ENCODE results near the gene UBE2I. TPM values are rescaled to one million over a fixed set of nuclear protein-coding genes. Genes with fewer than 3 reads are reported as not detected.

Gene UBE2I
- total RNA-seq, 1 experiment from 2014 or later, result 71.3 TPM

GRCh38 chr16:1348441-1348840 lies 39.0 kb downstream of the UBE2I start:
- TF ChIP-seq CTCF (conservative IDR thresholded peaks at IDR 0.05; ENCODE audit: low read depth, low read length) (no peak), EZH2phosphoT487 (IDR thresholded peaks at IDR 0.05; ENCODE audit: borderline replicate concordance, low read length) (no peak), EZH2 (IDR thresholded peaks at IDR 0.05; ENCODE audit: low read length, unreplicated experiment) (no peak)
- ATAC-seq (no peak), DNase-seq (no peak)
- POLR2A ChIA-PET (ENCODE audit: unreplicated experiment), result no interaction called here
- intact Hi-C loops (cut with micrococcal nuclease), result no loop called here
- no peak overlapping the region for H3K4me2 ChIP-seq (ENCODE audit: low read length)
- no peak overlapping the region for H2AFZ ChIP-seq (ENCODE audit: low read length)
- H4K20me1 ChIP-seq (ENCODE audit: low read length), result no peaks in the 10 kb centered on the region
- no peaks in the 10 kb centered on the region; the same call in 1 of the 2 replicates for H3K4me1 ChIP-seq (ENCODE audit: insufficient read depth, low read length)
- H3K79me2 ChIP-seq (ENCODE audit: low read length), result peaks cover 28% of the 10 kb centered on the region
- no peaks in the 10 kb centered on the region for H3K9me2 ChIP-seq (replicated peaks; ENCODE audit: low read length)
- no peak overlapping the region for H3K4me3 ChIP-seq (ENCODE audit: low read length)
- no peaks in the 10 kb centered on the region for H3K9me3 ChIP-seq (ENCODE audit: low read length)
- no peaks in the 10 kb centered on the region for H3K27me3 ChIP-seq (ENCODE audit: low read length)
- H3K36me3 ChIP-seq (ENCODE audit: low read depth, low read length), result no peaks in the 10 kb centered on the region
- CTCF ChIA-PET, result no interaction called here
- no peak overlapping the region for H3K9ac ChIP-seq (ENCODE audit: low read length)
- H3F3A ChIP-seq (ENCODE audit: low read length, unreplicated experiment), result no peaks in the 10 kb centered on the region
- no TSS peak for BruUV-seq (replicated peaks)
- H3K27ac ChIP-seq (ENCODE audit: low read length), result no peak overlapping the region

DNA sequence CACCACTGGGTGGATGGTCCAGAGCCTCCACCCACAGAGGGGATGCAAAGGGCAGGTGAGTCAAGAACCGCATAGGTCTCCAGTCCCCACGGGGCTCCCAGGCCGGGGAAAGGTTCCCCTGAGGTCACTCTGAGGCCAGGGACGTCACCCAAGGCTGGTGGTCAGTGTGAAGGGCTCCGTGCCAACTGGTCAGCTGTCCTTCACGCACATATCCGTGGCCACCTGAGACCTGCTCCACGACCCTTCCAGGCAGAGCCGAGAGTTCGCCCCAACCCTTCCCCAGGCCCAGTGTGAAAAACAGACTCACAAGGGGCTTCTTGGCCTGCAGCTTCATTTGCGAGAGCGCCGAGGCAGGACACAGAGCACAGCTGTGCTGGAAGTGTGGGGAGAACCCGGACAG lies 39.5 kb downstream of the UBE2I start:
- peaks cover 33% of the 10 kb centered on the region for H3K79me2 ChIP-seq (ENCODE audit: low read length)
- no peak overlapping the region for H3K4me3 ChIP-seq (ENCODE audit: low read length)
- no peak overlapping the region for H3K9ac ChIP-seq (ENCODE audit: low read length)
- no peaks in the 10 kb centered on the region for H3K36me3 ChIP-seq (ENCODE audit: low read depth, low read length)
- H3K27ac ChIP-seq (ENCODE audit: low read length), result no peak overlapping the region
- no peak for DNase-seq
- no peak overlapping the region for H3K4me2 ChIP-seq (ENCODE audit: low read length)
- intact Hi-C loops (cut with micrococcal nuclease), result no loop called here
- no peak for ATAC-seq
- H3K4me1 ChIP-seq (ENCODE audit: insufficient read depth, low read length), result no peaks in the 10 kb centered on the region; the same call in 1 of the 2 replicates
- H3K9me3 ChIP-seq (ENCODE audit: low read length), result no peaks in the 10 kb centered on the region
- H3F3A ChIP-seq (ENCODE audit: low read length, unreplicated experiment), result no peaks in the 10 kb centered on the region
- no peaks in the 10 kb centered on the region for H4K20me1 ChIP-seq (ENCODE audit: low read length)
- BruUV-seq (replicated peaks), result no TSS peak
- TF ChIP-seq EZH2 (IDR thresholded peaks at IDR 0.05; ENCODE audit: low read length, unreplicated experiment), result no peak
- no peak for TF ChIP-seq EZH2phosphoT487 (IDR thresholded peaks at IDR 0.05; ENCODE audit: borderline replicate concordance, low read length)
- no peak for TF ChIP-seq CTCF (conservative IDR thresholded peaks at IDR 0.05; ENCODE audit: low read depth, low read length)
- H3K9me2 ChIP-seq (replicated peaks; ENCODE audit: low read length), result no peaks in the 10 kb centered on the region
- no peaks in the 10 kb centered on the region for H3K27me3 ChIP-seq (ENCODE audit: low read length)
- no peak overlapping the region for H2AFZ ChIP-seq (ENCODE audit: low read length)
- ChIA-PET POLR2A (ENCODE audit: unreplicated experiment) (no interaction called here), CTCF (interaction anchor here (0.6 kb wide), 1 partner anchor 18 kb away, joined by 3 read pairs; no protein-coding TSS in a partner anchor)

- no peaks in the 10 kb centered on the region for H3K36me3 ChIP-seq (ENCODE audit: low read depth, low read length)
- no peak overlapping the region for H2AFZ ChIP-seq (ENCODE audit: low read length)
- intact Hi-C loops (cut with micrococcal nuclease), result no loop called here
- no peak overlapping the region for H3K9ac ChIP-seq (ENCODE audit: low read length)
- TF ChIP-seq EZH2phosphoT487 (IDR thresholded peaks at IDR 0.05; ENCODE audit: borderline replicate concordance, low read length) (no peak), EZH2 (IDR thresholded peaks at IDR 0.05; ENCODE audit: low read length, unreplicated experiment) (no peak), CTCF (conservative IDR thresholded peaks at IDR 0.05; ENCODE audit: low read depth, low read length) (no peak)
- ATAC-seq, result no peak
- CTCF ChIA-PET, result interaction anchor here (0.6 kb wide), 1 partner anchor 18 kb away, joined by 3 read pairs; no protein-coding TSS in a partner anchor
- no TSS peak for BruUV-seq (replicated peaks)
- DNase-seq, result no peak
- no peak overlapping the region for H3K4me2 ChIP-seq (ENCODE audit: low read length)
- H3K79me2 ChIP-seq (ENCODE audit: low read length), result peaks cover 36% of the 10 kb centered on the region
- H3K27ac ChIP-seq (ENCODE audit: low read length), result no peak overlapping the region
- no peaks in the 10 kb centered on the region for H3K27me3 ChIP-seq (ENCODE audit: low read length)
- no peaks in the 10 kb centered on the region; the same call in 1 of the 2 replicates for H3K4me1 ChIP-seq (ENCODE audit: insufficient read depth, low read length)
- H3K4me3 ChIP-seq (ENCODE audit: low read length), result no peak overlapping the region
- no peaks in the 10 kb centered on the region for H4K20me1 ChIP-seq (ENCODE audit: low read length)
- H3K9me2 ChIP-seq (replicated peaks; ENCODE audit: low read length), result no peaks in the 10 kb centered on the region
- POLR2A ChIA-PET (ENCODE audit: unreplicated experiment), result no interaction called here
- no peaks in the 10 kb centered on the region for H3F3A ChIP-seq (ENCODE audit: low read length, unreplicated experiment)
- no peaks in the 10 kb centered on the region for H3K9me3 ChIP-seq (ENCODE audit: low read length)
These were observed 39.9 kb downstream of the UBE2I start for GRCh38 chr16:1349351-1349750.

All from PC-3 (cell line).